Heart right ventricle (tissue), 16 donors: ENCODE data around the gene CRY1. TPM values are rescaled to one million over a fixed set of nuclear protein-coding genes. Genes with fewer than 3 reads are reported as not detected.

Experiments used
- ATAC-seq, 8 donors: fragments of 200-7000 bp; cut with Tn5 transposase; one replicate each; pipeline ENCODE4 v1.9.1; 2020; ENCODE audit warnings: mild to moderate bottlenecking in 8 of 8, moderate library complexity in 8 of 8, moderate number of reproducible peaks in 1 of 8
- DNase-seq, 2 donors: peaks; one replicate each; pipeline ENCODE4 v3.0.0-alpha.2; 2020
- H3K27ac ChIP-seq, 10 donors: fragments of 200-600 bp; sonication (generic) in 2 of 10; one replicate each; pipeline versions ENCODE4 v1.5.0 to v1.8.0; 2020 to 2022; ENCODE audit warnings: mild to moderate bottlenecking in 3 of 10
- H3K27me3 ChIP-seq, 7 donors: fragments of 200-600 bp; one replicate each; pipeline ENCODE4 v1.8.0; 2021 to 2022; ENCODE audit warnings: mild to moderate bottlenecking in 2 of 7
- H3K36me3 ChIP-seq, 9 donors: fragments of 200-600 bp; sonication (generic) in 1 of 9; one replicate each; pipeline versions ENCODE4 v1.5.0 to v1.8.0; 2020 to 2022; ENCODE audit warnings: mild to moderate bottlenecking in 2 of 9
- H3K4me1 ChIP-seq, 9 donors: fragments of 200-600 bp; sonication (generic) in 1 of 9; one replicate each; pipeline versions ENCODE4 v1.5.0 to v1.8.0; 2020 to 2022; ENCODE audit warnings: mild to moderate bottlenecking in 4 of 9
- H3K4me3 ChIP-seq, 10 donors: fragments of 200-600 bp; sonication (generic) in 2 of 10; one replicate each; pipeline versions ENCODE4 v1.5.0 to v1.8.0; 2020 to 2022; ENCODE audit warnings: mild to moderate bottlenecking in 7 of 10, moderate library complexity in 2 of 10
- H3K9me3 ChIP-seq, 11 donors: fragments of 200-600 bp in 10 of 11; sonication (generic) in 2 of 11; one replicate each; pipeline versions ENCODE4 v1.5.0 to v1.8.0; 2013 to 2022; ENCODE audit warnings: mild to moderate bottlenecking in 2 of 11, control low read depth in 1 of 11, moderate library complexity in 1 of 11
- WGBS, 2 donors: extraction: QIAGEN DNeasy Blood & Tissue Kit; methylation state at CpG; one replicate each; pipeline ENCODE4 v1.1.7; 2013; ENCODE audit warnings: inconsistent platforms in 1 of 2; 5-methylcytosine and 5-hydroxymethylcytosine counted together
- intact Hi-C, 10 donors: fragments of 100-400 bp; cut with DNase I; formaldehyde crosslinking; loops; one replicate each; pipeline versions ENCODE4 v1.11.1 to v1.14.2; 2022
- polyA plus RNA-seq, 2 donors: library from polyadenylated mRNA; stranded (reverse); fragments of 200-250 nt; gene quantifications; one replicate each; pipeline ENCODE4 v1.2.3, GENCODE V29; 2013
- total RNA-seq, 10 donors: library from RNA; stranded (reverse); fragmentation: NEBNext Ultra II Directional in 3 of 10; extraction: Animal tissue kit (Norgen Biotek cat#: 25700) in 3 of 10; gene quantifications; one replicate each; pipeline versions ENCODE4 v1.2.1 to v1.2.4, GENCODE V29; 2021 to 2023
- TF ChIP-seq, protein P1 (sequence below), 9 donors: fragments of 200-600 bp; sonication (generic) in 2 of 9; IDR thresholded peaks; one replicate each; pipeline versions ENCODE4 v1.5.0 to v1.8.0; 2021 to 2022; ENCODE audit warnings: antibody characterized with exemption in 9 of 9, mild to moderate bottlenecking in 5 of 9, moderate library complexity in 1 of 9
- donor health status: Arrhythmogenic right ventricular cardiomyopathy.
- donor health status: ischemic (EF 13 %, LVEDD 7.1; RV severe dilation, severe dysfunction).
- donor health status: healthy with polysubstance abuse.
- donor health status: DM: no; HTN: yes; CAD: no.
- donor health status: DM: no; HTN: no; CAD: no.
- donor health status: ischemic (EF 25% LVEDD 6.9; RV normal size, moderate dysfunction).
- donor health status: ischemic (EF 25% LVEDD 5.7; RV mildly dilated, moderate dysfunction).
- donor health status: healthy.
- donor health status: DM: yes; HTN: yes; CAD: no.
- donor health status: Ischemic cardiomyopathy.
- donor health status: ischemic (EF 35%, LVEDD 5.7; RV mildly dilated, moderate dysfunction).
- donor health status: nonischemic (EF 11% LVEDD 7.7; RV severe dilation, severe dysfunction).
- donor health status: DM: yes; HTN: yes; CAD: no.
- donor health status: PGD.
- donor health status: ischemic (EF 29% LVEDD 5.4; RV normal size, mild dysfunction).
- donor health status: nonischemic (EF 23%, LVEDD 6.1; RV moderate dilation, normal function).

CRY1 gene
- total and polyA plus RNA-seq, 12 donors: 5.1 to 18.7 (median 10.6) TPM

DNA sequence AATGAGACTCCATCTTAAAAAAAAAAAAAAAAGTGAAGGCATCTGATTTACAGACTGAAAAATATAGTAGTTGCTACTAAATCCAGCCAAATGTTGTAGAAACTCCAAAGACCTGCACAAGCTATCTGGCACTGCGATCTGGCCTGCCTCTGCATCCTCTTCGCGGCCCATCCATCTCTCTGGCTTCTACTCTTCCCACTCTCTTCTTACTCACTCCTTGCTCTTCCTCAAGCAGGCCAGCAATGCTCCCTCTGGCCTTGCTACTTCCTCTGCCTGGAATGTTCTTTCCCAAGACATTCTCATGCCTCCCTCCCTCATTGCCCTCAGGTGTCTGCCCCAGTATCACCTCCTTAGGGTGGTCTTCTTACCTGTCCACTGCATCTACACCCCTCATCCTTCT, 9.7 kb upstream of the CRY1 start:
- H3K36me3 ChIP-seq: no peaks in the 10 kb centered on the region
- 93 to 95% methylated on average over 3 of the region's 3 CpGs for WGBS, 2 donors
- H3K4me3 ChIP-seq: no peak overlapping the region
- no peaks in the 10 kb centered on the region for H3K4me1 ChIP-seq
- H3K27me3 ChIP-seq: no peaks in the 10 kb centered on the region
- no peaks in the 10 kb centered on the region for H3K9me3 ChIP-seq
- DNase-seq (no peak), ATAC-seq (no peak)
- intact Hi-C loops: loop anchor here in 6 of 10 donors (5.0 to 10.0 kb wide), 2 partner anchors 716 to 718 kb away; no protein-coding TSS in a partner anchor
- TF ChIP-seq, protein P1, sequence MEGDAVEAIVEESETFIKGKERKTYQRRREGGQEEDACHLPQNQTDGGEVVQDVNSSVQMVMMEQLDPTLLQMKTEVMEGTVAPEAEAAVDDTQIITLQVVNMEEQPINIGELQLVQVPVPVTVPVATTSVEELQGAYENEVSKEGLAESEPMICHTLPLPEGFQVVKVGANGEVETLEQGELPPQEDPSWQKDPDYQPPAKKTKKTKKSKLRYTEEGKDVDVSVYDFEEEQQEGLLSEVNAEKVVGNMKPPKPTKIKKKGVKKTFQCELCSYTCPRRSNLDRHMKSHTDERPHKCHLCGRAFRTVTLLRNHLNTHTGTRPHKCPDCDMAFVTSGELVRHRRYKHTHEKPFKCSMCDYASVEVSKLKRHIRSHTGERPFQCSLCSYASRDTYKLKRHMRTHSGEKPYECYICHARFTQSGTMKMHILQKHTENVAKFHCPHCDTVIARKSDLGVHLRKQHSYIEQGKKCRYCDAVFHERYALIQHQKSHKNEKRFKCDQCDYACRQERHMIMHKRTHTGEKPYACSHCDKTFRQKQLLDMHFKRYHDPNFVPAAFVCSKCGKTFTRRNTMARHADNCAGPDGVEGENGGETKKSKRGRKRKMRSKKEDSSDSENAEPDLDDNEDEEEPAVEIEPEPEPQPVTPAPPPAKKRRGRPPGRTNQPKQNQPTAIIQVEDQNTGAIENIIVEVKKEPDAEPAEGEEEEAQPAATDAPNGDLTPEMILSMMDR (IDR thresholded peaks at IDR 0.05): no peak
- H3K27ac ChIP-seq: no peak overlapping the region

DNA sequence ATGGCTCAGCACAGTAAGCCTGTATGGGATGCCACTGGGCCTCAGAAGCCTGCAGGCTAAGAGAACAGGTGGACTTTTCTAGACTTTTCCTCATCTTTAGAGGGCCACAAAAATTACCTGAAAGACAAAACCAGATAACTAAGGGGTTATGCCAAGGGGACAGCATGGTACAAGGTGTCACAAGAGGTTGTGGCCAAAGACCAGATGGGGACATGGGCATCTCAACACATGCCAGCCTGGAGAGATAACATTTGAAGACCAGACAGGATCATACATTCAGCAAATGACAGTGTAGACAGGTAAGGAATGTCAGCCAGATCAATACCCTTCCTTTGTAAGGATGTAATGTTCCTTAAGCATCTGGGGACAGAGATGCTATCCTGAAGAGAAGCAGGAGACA, 8.9 kb upstream of the CRY1 start:
- H3K4me3 ChIP-seq: no peak overlapping the region
- no peaks in the 10 kb centered on the region for H3K4me1 ChIP-seq
- ATAC-seq (no peak), DNase-seq (no peak)
- H3K27me3 ChIP-seq: no peaks in the 10 kb centered on the region
- no peaks in the 10 kb centered on the region for H3K36me3 ChIP-seq
- H3K9me3 ChIP-seq: no peaks in the 10 kb centered on the region
- no peak overlapping the region for H3K27ac ChIP-seq
- TF ChIP-seq, protein P1 (IDR thresholded peaks at IDR 0.05): no peak
- intact Hi-C loops: loop anchor here in 6 of 10 donors (5.0 to 10.0 kb wide), 2 partner anchors 715 to 717 kb away; no protein-coding TSS in a partner anchor

DNA sequence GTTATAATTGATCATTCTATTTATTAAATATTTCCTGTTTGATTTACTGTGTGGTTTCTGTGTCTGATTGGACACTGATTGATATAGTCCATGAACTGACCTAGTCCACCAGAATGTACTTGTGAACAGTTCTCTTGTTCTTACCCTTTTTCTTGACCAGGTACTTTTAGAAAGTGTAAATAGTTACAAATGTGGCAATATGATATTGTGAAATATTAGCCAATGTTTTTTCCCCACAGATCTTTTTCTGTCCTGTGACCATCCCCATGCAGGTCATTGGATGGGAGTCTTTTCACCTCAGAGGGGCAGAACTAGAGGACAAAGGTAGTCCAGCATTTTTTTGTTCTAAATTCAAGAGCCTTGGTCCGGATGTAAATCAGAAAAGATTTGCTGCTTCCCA, 8.3 kb upstream of the CRY1 start:
- 91 to 94% methylated on average over 1 of the region's 1 CpG for WGBS, 2 donors
- DNase-seq: no peak
- no peaks in the 10 kb centered on the region for H3K27me3 ChIP-seq
- no peaks in the 10 kb centered on the region for H3K4me1 ChIP-seq
- H3K4me3 ChIP-seq: no peak overlapping the region
- ATAC-seq: no peak
- TF ChIP-seq, protein P1 (IDR thresholded peaks at IDR 0.05): no peak
- H3K9me3 ChIP-seq: no peaks in the 10 kb centered on the region
- no peaks in the 10 kb centered on the region for H3K36me3 ChIP-seq
- H3K27ac ChIP-seq: no peak overlapping the region
- intact Hi-C loops: loop anchor here in 6 of 10 donors (5.0 to 10.0 kb wide), 2 partner anchors 714 to 717 kb away; no protein-coding TSS in a partner anchor

DNA sequence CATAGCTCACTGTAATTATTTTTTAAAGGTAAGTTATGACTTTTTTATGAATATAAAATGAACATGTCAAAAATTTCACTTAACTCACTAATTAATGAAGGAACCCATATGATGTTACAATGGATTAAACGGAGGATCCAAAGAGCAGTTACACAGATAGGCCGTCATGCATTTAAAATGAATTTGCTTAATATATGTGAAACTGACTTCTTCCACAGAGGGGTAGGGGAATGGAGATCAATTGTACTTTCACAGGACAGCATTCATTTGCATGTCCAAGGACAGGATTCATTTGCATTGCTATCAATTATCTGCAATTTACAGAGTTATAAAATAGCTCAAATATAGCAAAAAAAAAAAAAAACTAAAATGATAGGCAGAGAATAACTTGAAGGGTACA, 6.6 kb upstream of the CRY1 start:
- WGBS, 2 donors: 77 to 87% methylated on average over 2 of the region's 2 CpGs
- DNase-seq (no peak), ATAC-seq (no peak)
- H3K4me1 ChIP-seq: no peaks in the 10 kb centered on the region
- no peak overlapping the region for H3K27ac ChIP-seq
- TF ChIP-seq, protein P1 (IDR thresholded peaks at IDR 0.05): no peak
- H3K9me3 ChIP-seq: no peaks in the 10 kb centered on the region
- intact Hi-C loops: loop anchor here in 7 of 10 donors (5.0 to 10.0 kb wide), 5 partner anchors 95 to 715 kb away; partner anchors contain the start of genes TMEM263 (in 3 of the 7) and MTERF2 (in 2 of the 7)
- no peaks in the 10 kb centered on the region for H3K27me3 ChIP-seq
- no peak overlapping the region for H3K4me3 ChIP-seq
- H3K36me3 ChIP-seq: no peaks in the 10 kb centered on the region
